Osteoblast (primary cell): Measurements from ENCODE around the gene VPS18. TPM values are rescaled to one million over a fixed set of nuclear protein-coding genes. Genes with fewer than 3 reads are reported as not detected.

Source experiments
- DNase-seq: peaks from one replicate; pipeline ENCODE4 v3.0.0; 2011; ENCODE audit warnings: low spot score, mixed read lengths; ENCODE audit not compliant: insufficient read length; ENCODE audit errors: missing footprints
- H2AFZ ChIP-seq: 2 replicates; pipeline ENCODE4 v1.6.0; 2011; ENCODE audit warnings: mild to moderate bottlenecking, low read length
- H3K27ac ChIP-seq: 2 replicates; pipeline ENCODE4 v1.5.1; 2011; ENCODE audit warnings: mild to moderate bottlenecking, low read depth, low read length, moderate library complexity
- H3K27me3 ChIP-seq: 2 replicates; pipeline ENCODE4 v1.6.0; 2012; ENCODE audit warnings: mild to moderate bottlenecking, control low read depth, inconsistent platforms, low read length, moderate library complexity; ENCODE audit not compliant: insufficient read depth
- H3K36me3 ChIP-seq: 2 replicates; pipeline ENCODE4 v1.5.1; 2011; ENCODE audit warnings: mild to moderate bottlenecking, low read length, control low read depth, moderate library complexity; ENCODE audit not compliant: insufficient read depth
- H3K4me1 ChIP-seq: 2 replicates; pipeline ENCODE4 v1.5.1; 2011; ENCODE audit warnings: mild to moderate bottlenecking, low read length, control low read depth, moderate library complexity; ENCODE audit not compliant: insufficient read depth
- H3K4me2 ChIP-seq: 2 replicates; pipeline ENCODE4 v1.6.0; 2011; ENCODE audit warnings: mild to moderate bottlenecking, low read length; ENCODE audit not compliant: insufficient read depth
- H3K4me3 ChIP-seq: fragments of 200-600 bp; sonication (generic); 3 replicates; pipeline ENCODE4 v1.5.1; 2012; ENCODE audit warnings: mild to moderate bottlenecking, low read length, inconsistent platforms; ENCODE audit not compliant: insufficient read depth
- H3K79me2 ChIP-seq: 2 replicates; pipeline ENCODE4 v1.6.0; 2012; ENCODE audit warnings: mild to moderate bottlenecking, low read length, control low read depth, inconsistent platforms; ENCODE audit not compliant: insufficient read depth
- H3K9me3 ChIP-seq: 2 replicates; pipeline ENCODE4 v1.5.1; 2011; ENCODE audit warnings: low read depth, low read length, control low read depth
- H4K20me1 ChIP-seq: 2 replicates; pipeline ENCODE4 v1.6.0; 2012; ENCODE audit warnings: mild to moderate bottlenecking, low read length, control low read depth; ENCODE audit not compliant: insufficient read depth
- CTCF ChIP-seq: IDR thresholded peaks from 2 replicates; pipeline ENCODE4 v1.5.1; 2011; ENCODE audit warnings: mild to moderate bottlenecking, low read depth, low read length, moderate library complexity; ENCODE audit errors: extremely low read depth
- total RNA-seq: library from RNA; depleted of rRNA; stranded (reverse); fragments of >200 nt; gene quantifications from 2 replicates; pipeline ENCODE4 v1.2.3, GENCODE V29; 2012

VPS18 gene
- total RNA-seq, 1 donor, result 60.8 TPM

GRCh38 chr15:40902605-40903561, 8.6 kb downstream of the VPS18 start:
- H3K36me3 ChIP-seq, result peaks cover 49% of the 10 kb centered on the region
- H3K4me3 ChIP-seq, result no peak overlapping the region
- H3K4me1 ChIP-seq, result peaks cover 17% of the 10 kb centered on the region
- DNase-seq, result peak; percentile 84
- no peak for TF ChIP-seq CTCF
- H3K27me3 ChIP-seq, result no peaks in the 10 kb centered on the region
- H4K20me1 ChIP-seq, result peaks cover 41% of the 10 kb centered on the region
- no peaks in the 10 kb centered on the region for H3K9me3 ChIP-seq
- no peak overlapping the region for H3K4me2 ChIP-seq
- peaks cover 59% of the 10 kb centered on the region for H3K79me2 ChIP-seq
- H2AFZ ChIP-seq, result no peak overlapping the region
- H3K27ac ChIP-seq, result no peak overlapping the region

DNA sequence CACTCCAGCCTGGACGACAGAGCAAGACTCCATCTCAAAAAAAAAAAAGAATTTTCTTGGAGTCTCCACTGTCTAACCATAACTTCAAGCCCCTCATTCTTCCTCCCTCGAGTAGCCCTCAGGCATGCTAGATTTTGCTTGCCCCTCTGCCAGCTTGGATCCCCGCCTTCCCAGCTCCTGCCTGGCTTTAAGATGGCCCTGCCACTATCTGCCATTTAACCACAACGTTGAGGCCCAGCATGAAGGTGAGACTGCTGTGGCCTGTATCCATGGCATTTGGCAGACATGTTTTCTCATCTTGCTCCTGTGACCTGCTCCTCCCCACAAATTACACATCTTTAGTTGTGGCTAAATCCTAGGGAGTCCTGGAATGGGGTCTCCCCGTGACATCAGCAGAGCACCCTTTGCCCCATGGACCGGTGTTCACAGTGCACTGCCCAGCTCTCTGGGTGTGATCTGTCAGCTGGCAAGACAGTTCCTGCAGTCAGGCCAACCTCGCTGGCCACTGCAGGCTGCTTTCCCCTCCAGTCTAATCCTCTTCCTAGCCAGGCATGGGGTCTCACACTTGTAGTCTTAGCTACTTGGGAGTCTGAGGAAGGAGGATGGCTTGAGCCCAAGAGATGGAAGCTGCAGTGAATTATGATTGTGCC, 10.4 kb downstream of the VPS18 start:
- no peak overlapping the region for H3K27ac ChIP-seq

DNA sequence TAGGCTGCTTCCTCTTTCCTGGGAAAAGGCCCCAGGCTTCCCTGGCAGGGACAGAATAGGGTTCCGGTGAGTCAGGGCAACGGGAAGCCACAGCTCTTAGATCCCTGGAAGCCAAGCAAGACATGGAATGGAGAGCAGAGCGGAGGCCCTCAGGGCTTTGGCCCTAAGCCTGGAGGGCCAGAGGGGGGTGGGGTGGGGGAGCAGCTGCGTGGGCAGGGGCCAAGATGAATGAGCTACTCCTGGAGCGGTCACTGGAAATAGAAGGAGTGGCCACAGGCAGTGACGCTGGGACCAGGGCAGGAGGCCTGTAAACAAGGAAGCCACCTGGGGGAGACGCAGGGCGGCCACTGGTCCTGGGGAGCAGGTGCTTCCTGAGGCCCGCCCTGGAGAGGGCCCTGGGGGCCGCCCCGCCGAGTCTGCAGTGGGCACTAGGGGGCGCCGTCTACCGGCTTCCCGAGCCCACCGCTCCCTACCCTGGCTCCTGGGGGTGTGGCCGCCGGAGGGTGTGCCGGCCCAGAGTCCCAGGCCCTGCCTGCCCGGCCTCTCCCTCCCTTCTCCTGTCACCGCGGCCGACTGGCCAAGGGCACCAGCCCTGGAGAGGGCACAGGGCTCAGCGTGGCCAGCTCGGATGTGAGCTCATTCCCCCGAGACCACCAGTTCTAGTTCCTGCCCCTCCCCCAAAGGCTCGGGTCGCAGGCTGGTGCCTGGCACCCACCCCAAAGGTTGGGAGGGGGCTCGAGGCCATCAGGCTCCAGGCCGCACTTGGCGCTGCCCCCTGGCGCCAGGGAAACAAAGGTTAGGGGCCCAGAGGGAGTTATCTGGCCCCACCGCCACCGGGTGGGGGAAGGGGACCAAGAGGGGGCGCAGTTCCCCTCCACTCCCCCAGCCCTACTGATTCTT, 12.1 kb downstream of the VPS18 start:
- H3K27me3 ChIP-seq, result no peaks in the 10 kb centered on the region
- peak; percentile 66 for TF ChIP-seq CTCF
- H3K79me2 ChIP-seq, result peaks cover 27% of the 10 kb centered on the region
- H3K4me3 ChIP-seq, result peak overlapping the region; percentile 74
- H3K27ac ChIP-seq, result peak overlapping the region; percentile 69
- peaks cover 23% of the 10 kb centered on the region for H3K36me3 ChIP-seq
- peak overlapping the region; percentile 92 for H3K4me2 ChIP-seq
- H3K9me3 ChIP-seq, result no peaks in the 10 kb centered on the region
- peak overlapping the region; percentile 59 for H2AFZ ChIP-seq
- DNase-seq, result peak; percentile 98
- H4K20me1 ChIP-seq, result peaks cover 32% of the 10 kb centered on the region
- H3K4me1 ChIP-seq, result peaks cover 34% of the 10 kb centered on the region

More for the DNA sequence above, 10.4 kb downstream of the VPS18 start:
- Histone ChIP-seq H3K4me3 (no peak overlapping the region), H3K4me1 (peaks cover 23% of the 10 kb centered on the region), H3K9me3 (no peaks in the 10 kb centered on the region), H3K36me3 (peaks cover 38% of the 10 kb centered on the region), H3K27me3 (no peaks in the 10 kb centered on the region), H3K79me2 (peaks cover 43% of the 10 kb centered on the region), H4K20me1 (peaks cover 41% of the 10 kb centered on the region), H2AFZ (no peak overlapping the region), H3K4me2 (no peak overlapping the region)
- no peak for TF ChIP-seq CTCF
- DNase-seq, result peak; percentile 23
